Left renal cortex interstitium (tissue), 4 donors: ENCODE results near the gene TSNAXIP1. TPM values are rescaled to one million over a fixed set of nuclear protein-coding genes. Genes with fewer than 3 reads are reported as not detected.
A peak's percentile ranks its signal among the peaks of the same experiment; 100 is the strongest.

Source experiments
- DNase-seq, 4 donors: peaks; one replicate each; pipeline ENCODE4 v3.0.0-alpha.2; 2013; ENCODE audit warnings: low read depth in 4 of 4, low spot score in 2 of 4, missing footprints in 1 of 4
- polyA plus RNA-seq, 4 donors: library from polyadenylated mRNA; unstranded; fragments of 120-200 nt; gene quantifications; one replicate each; pipeline ENCODE4 v1.2.1, GENCODE V29; 2013; ENCODE audit not compliant: insufficient read length in 4 of 4

Gene TSNAXIP1
- polyA plus RNA-seq, 4 donors, result 6.3 to 10.7 (median 7.7) TPM

- no peak for DNase-seq
These were observed 25.7 kb upstream of the TSNAXIP1 start for GRCh38 chr16:67780847-67781564.

- DNase-seq, result no peak
These were observed 25.1 kb upstream of the TSNAXIP1 start for GRCh38 chr16:67781565-67781921.

- DNase-seq, result no peak
These were observed 23.9 kb upstream of the TSNAXIP1 start for GRCh38 chr16:67782567-67783352.

GRCh38 chr16:67783353-67783725 lies 23.4 kb upstream of the TSNAXIP1 start:
- no peak for DNase-seq

GRCh38 chr16:67786491-67786890 lies 20.2 kb upstream of the TSNAXIP1 start:
- no peak for DNase-seq

GRCh38 chr16:67790071-67790470 lies 16.6 kb upstream of the TSNAXIP1 start:
- no peak for DNase-seq

- DNase-seq, result no peak
These were observed 10.5 kb upstream of the TSNAXIP1 start for GRCh38 chr16:67796099-67796718.

- DNase-seq, result no peak
These were observed 6.3 kb upstream of the TSNAXIP1 start for GRCh38 chr16:67800338-67800926.

- DNase-seq, result no peak
These were observed 5.4 kb upstream of the TSNAXIP1 start for GRCh38 chr16:67801241-67801640.

- DNase-seq, result no peak
These were observed 4.8 kb upstream of the TSNAXIP1 start for GRCh38 chr16:67801883-67802282.

GRCh38 chr16:67803894-67804293 lies 2.8 kb upstream of the TSNAXIP1 start:
- DNase-seq, result no peak

- DNase-seq, result no peak
These were observed 1.7 kb upstream of the TSNAXIP1 start for GRCh38 chr16:67804853-67805542.

- peak in 2 of 4 donors; percentile 2 to 5 for DNase-seq
These were observed 816 bp upstream of the TSNAXIP1 start for GRCh38 chr16:67805718-67806427.

GRCh38 chr16:67807148-67807682 lies 526 bp downstream of the TSNAXIP1 start:
- DNase-seq, result no peak

- DNase-seq, result no peak
These were observed 5.2 kb downstream of the TSNAXIP1 start for GRCh38 chr16:67811899-67812298.

- no peak for DNase-seq
These were observed 7.9 kb downstream of the TSNAXIP1 start for GRCh38 chr16:67814567-67814966.

GRCh38 chr16:67820608-67821259 lies 14.0 kb downstream of the TSNAXIP1 start:
- DNase-seq, result no peak

- DNase-seq, result no peak
These were observed 15.8 kb downstream of the TSNAXIP1 start for GRCh38 chr16:67822511-67822910.

- no peak for DNase-seq
These were observed 18.4 kb downstream of the TSNAXIP1 start for GRCh38 chr16:67825119-67825518.
